Activated T-cell treated with anti-CD3 and anti-CD28 coated beads for 48 hours (primary cell): ENCODE results near the gene RBPJL.
A peak's percentile ranks its signal among the peaks of the same experiment; 100 is the strongest.

ENCODE experiments used
- DNase-seq: peaks from one replicate; pipeline ENCODE4 v3.0.0-alpha.2; 2020; ENCODE audit warnings: low read depth

The RBPJL gene

GRCh38 chr20:45306431-45306982, at the start of gene RBPJL:
RBPJL (plus strand) TSS chr20:45306840; CDS start chr20:45306923, 83 bp downstream.
- DNase-seq: peak; percentile 55

DNA sequence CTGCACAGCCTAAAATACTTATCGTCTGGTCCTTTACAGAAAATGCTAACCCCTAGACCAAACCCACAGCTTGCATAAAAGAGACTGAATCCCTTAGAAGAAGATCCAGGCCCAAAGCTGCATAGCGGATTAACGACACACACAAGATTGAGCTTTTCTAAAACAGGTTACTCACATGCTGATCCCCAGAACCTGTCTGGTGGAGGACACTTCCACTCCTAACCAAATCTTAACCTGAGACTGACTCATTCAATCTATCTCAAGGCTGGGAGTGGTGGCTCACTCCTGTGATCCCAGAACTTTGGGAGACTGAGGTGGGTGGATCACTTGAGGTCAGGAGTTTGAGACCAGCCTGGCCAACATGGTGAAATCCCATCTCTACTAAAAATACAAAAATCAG, 49.5 kb upstream of the RBPJL start:
- no peak for DNase-seq

- no peak for DNase-seq
These were observed 48.9 kb upstream of the RBPJL start for GRCh38 chr20:45257711-45258110.

DNA sequence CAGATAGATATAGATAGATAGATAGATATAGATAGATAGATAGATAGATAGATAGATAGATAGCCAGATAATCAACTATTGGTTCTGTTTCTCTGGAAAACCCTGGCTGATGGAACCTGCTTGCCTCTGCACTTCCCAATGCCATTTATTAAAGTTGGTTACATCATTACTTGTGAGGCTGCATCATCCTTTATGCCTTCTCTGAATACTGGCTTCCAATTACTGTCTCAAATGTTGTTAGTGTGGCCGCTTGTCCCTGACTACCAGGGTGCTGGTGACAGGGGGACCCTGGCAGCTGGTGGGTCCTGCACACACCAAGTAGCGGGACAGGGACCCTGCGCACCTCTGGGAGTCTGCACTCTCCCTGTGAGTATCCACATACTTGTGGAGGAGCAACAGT, 48.4 kb upstream of the RBPJL start:
- no peak for DNase-seq

DNA sequence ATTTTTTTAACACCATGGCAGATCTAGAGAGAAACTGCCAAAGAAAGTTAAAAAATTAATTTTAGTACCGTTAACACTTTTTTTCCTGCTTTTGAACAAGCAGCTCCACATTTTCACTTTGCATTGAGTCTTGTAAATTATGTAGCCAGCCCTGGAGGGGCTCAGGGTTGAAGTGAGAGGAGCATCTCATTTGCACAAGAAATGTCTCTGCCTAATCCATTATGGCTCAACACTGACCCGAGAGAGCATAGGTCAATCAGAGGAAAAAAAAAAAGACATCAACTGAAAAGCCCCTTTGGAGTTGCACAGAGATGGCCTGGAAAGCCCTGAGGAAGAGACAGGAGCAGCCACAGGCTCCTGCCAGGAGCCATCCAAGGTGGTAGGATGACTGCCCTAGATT, 48.0 kb upstream of the RBPJL start:
- DNase-seq: no peak

- DNase-seq: no peak
These were observed 42.9 kb upstream of the RBPJL start for GRCh38 chr20:45263556-45264266.

DNA sequence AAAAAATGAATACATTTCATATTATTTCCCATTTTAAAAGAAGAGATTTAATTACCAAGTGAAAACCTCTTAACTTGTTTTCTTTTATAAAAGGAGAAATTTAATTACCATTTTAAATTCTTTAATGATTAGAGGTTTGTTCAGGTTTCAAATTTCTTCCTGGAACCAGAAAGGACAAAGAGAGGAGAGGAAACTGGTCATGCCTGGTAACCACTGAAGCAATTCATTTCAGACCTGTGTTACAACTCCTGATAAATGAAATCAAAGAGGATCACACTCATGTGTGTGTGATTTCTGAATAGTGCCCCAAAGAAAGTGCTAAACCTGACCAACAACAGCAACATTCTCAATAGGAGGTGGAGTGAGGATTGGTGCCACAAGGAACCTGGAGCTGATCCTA, 39.7 kb upstream of the RBPJL start:
- no peak for DNase-seq

DNA sequence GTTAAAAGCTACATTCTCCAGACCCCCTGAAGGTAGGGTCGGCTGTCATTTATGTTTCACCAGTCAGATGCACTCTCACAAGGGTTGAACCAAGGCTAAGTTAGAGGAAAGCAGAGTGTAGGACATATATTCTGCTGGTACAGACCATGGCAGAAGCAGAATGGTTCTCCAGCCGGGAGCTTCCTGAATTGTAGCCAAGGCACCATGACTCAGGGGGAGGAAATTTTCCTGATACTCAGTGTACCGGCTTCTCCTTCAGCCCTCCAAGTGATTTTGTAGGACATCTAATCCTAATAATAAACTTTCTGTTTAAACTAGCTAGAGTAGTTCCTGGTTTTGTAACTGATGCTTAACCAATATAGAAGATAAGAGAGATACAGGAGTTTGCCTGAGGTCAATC, 38.1 kb upstream of the RBPJL start:
- no peak for DNase-seq

- DNase-seq: no peak
These were observed 37.6 kb upstream of the RBPJL start for GRCh38 chr20:45269056-45269455.

DNA sequence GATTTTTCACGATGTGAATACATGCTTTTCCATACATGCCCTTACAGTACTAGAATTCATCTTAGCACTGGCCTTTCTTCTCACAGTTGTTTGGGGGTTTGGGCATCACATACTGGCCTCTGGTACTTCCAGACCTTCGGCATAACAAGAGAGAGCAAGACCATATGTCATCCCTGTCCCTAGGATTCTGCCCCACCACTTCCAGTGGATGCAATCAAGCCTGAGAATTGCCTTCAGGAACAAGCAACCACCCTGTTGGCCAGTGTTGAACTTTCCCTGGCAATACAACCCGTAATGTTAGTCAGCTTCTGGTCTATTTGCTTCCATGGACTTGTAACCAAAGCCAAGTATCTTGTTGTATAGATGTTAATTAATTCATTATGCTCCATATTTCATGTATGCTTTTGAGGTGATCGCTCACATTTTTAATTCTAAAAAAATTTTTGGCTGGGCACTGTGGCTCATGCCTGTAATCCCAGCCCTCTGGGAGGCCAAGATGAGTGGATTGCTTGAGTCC, 36.8 kb upstream of the RBPJL start:
- no peak for DNase-seq

DNA sequence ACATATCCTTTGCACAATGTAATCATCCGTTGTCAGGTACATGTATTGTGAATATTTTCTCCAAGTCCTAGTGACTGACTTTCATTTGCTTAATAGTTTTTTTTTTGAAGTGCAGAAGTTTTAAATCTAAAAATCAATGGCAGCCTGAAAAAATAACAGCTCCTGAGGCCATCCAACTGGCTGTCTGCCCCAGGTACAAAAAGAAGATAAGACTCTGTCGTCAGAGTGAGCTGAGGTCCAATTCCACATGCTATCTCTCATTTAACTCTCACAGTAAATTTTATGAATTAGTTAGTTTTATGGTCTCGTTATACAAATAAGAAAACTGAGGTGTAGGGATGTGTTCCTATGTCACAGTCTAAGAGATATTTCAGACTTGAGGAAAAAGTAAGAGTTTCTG, 31.3 kb upstream of the RBPJL start:
- no peak for DNase-seq

- DNase-seq: no peak
These were observed 26.6 kb upstream of the RBPJL start for GRCh38 chr20:45279992-45280391.

GRCh38 chr20:45282700-45283550, 23.7 kb upstream of the RBPJL start:
- no peak for DNase-seq

GRCh38 chr20:45283551-45284057, 23.0 kb upstream of the RBPJL start:
- no peak for DNase-seq

GRCh38 chr20:45288376-45288775, 18.3 kb upstream of the RBPJL start:
- no peak for DNase-seq

DNA sequence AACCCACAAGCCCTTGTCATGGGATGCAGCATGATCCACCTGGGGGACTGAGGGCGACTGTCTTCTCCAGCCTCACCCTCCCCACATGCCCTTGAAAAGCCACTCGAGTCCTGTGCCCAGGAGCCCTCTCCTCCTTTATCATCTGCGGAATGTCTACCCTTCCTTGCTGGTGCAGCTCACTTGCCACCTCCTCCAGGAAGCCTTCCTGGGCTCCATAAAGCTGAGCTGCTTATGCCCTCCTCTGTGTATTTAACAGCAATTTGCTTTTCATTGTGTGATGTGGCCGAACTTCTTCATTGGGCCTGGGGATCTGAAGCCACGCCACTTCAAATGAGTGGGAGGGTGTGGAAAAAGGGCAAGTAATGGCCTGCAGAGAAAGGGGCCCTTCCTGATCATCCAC, 17.8 kb upstream of the RBPJL start:
- no peak for DNase-seq

- DNase-seq: no peak
These were observed 16.5 kb upstream of the RBPJL start for GRCh38 chr20:45289942-45290676.

DNA sequence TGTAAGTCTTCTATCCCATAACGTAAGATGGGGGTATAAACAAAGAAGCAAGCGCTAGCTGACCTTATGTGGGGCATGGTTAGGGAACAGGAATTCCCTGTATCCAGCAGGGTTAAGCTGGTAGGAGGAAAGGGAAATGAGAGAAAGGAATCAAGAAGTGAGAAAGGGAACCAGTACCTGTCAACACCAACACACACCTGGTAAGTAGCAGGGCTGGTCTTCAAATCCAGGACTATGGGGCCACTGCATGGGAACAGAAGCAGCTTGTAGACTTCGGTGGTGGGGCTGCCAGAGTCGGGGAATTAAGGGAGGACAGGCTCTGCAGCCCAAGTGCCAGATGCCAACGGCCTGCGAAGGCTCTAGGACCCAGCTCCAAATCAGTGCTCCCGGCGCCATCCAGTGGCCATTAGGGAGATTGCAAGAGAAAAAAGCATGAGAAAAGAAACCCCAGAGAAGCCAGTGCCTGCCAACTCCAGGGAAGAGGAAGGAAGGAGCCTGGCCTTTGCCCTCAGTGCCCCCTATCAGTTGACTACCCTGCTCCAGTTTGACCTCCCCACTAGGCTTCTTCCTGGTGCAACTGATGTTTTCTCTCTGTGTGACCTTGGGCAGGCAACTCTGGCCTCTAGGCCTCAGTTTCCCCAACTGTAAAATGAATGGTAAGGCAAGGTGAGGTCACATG, 15.8 kb upstream of the RBPJL start:
- peak; percentile 57 for DNase-seq

- DNase-seq: no peak
These were observed 15.1 kb upstream of the RBPJL start for GRCh38 chr20:45291526-45291925.

GRCh38 chr20:45292343-45292742, 14.3 kb upstream of the RBPJL start:
- DNase-seq: no peak
